Measurements from ENCODE around the gene CD48.

DNA sequence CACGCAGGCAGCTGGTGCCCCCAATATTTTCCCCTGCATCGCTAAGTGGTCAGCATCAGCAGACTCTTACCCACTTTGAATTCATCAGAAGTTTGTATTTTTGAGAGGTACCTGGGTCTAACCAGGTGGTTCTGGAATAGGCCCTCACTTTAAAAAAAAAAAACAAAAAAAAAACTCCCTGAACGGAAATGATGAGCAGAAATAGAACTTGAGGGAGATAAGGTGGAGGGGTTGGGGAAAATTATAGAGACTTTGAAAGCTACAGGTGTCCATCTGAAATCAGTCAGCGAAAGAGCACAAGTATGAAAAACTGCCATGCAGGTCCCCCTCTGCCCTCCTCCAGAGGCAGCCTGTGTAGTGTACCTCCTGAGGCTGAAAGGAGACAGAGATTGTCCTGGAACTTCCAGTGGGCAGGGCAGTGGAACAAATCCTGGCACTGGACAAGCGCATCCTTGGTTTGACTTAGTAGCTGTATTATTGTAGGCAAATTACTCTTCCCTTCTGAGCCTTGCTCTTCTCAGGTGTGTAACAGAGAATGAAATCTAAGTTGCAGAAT lies 28.6 kb upstream of the CD48 start:
- TF ChIP-seq RFX5 (IDR thresholded peaks at IDR 0.05; ENCODE audit: low read depth, low read length) (no peak), RAD21 (IDR thresholded peaks at IDR 0.05; ENCODE audit: low read length) (no peak), SMC3 (IDR thresholded peaks at IDR 0.05; ENCODE audit: low read depth, low read length) (no peak), CHD1 (IDR thresholded peaks at IDR 0.05; ENCODE audit: low read depth, low read length) (no peak), POLR2A (IDR thresholded peaks at IDR 0.05; ENCODE audit: low read depth, low read length) (no peak), CEBPB (IDR thresholded peaks at IDR 0.05; ENCODE audit: low read depth, low read length) (no peak), ELK1 (IDR thresholded peaks at IDR 0.05; ENCODE audit: borderline replicate concordance, low read depth, low read length) (no peak)
- TF ChIP-seq, protein P1, sequence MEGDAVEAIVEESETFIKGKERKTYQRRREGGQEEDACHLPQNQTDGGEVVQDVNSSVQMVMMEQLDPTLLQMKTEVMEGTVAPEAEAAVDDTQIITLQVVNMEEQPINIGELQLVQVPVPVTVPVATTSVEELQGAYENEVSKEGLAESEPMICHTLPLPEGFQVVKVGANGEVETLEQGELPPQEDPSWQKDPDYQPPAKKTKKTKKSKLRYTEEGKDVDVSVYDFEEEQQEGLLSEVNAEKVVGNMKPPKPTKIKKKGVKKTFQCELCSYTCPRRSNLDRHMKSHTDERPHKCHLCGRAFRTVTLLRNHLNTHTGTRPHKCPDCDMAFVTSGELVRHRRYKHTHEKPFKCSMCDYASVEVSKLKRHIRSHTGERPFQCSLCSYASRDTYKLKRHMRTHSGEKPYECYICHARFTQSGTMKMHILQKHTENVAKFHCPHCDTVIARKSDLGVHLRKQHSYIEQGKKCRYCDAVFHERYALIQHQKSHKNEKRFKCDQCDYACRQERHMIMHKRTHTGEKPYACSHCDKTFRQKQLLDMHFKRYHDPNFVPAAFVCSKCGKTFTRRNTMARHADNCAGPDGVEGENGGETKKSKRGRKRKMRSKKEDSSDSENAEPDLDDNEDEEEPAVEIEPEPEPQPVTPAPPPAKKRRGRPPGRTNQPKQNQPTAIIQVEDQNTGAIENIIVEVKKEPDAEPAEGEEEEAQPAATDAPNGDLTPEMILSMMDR (conservative IDR thresholded peaks at IDR 0.05; ENCODE audit: low read depth, low read length): no peak
- TF ChIP-seq, protein P2, sequence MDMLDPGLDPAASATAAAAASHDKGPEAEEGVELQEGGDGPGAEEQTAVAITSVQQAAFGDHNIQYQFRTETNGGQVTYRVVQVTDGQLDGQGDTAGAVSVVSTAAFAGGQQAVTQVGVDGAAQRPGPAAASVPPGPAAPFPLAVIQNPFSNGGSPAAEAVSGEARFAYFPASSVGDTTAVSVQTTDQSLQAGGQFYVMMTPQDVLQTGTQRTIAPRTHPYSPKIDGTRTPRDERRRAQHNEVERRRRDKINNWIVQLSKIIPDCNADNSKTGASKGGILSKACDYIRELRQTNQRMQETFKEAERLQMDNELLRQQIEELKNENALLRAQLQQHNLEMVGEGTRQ (IDR thresholded peaks at IDR 0.05; ENCODE audit: low read depth, low read length): no peak
